HG03135 (cell line): Measurements from ENCODE around the gene FMN1.

Experiments used
- ATAC-seq: cut with Tn5 transposase; IDR thresholded peaks from one replicate; pipeline ENCODE4 v1.9.1; 2021; ENCODE audit warnings: mild to moderate bottlenecking, moderate library complexity; ENCODE audit not compliant: unreplicated experiment

FMN1 gene

GRCh38 chr15:33126559-33127290 is 67.8 kb downstream of the FMN1 start:
- ATAC-seq = no peak

- ATAC-seq = no peak
These were observed 68.5 kb downstream of the FMN1 start for GRCh38 chr15:33125894-33126537.

GRCh38 chr15:33124811-33125210 is 69.7 kb downstream of the FMN1 start:
- ATAC-seq = no peak

- no peak for ATAC-seq
These were observed 70.2 kb downstream of the FMN1 start for GRCh38 chr15:33124279-33124678.

DNA sequence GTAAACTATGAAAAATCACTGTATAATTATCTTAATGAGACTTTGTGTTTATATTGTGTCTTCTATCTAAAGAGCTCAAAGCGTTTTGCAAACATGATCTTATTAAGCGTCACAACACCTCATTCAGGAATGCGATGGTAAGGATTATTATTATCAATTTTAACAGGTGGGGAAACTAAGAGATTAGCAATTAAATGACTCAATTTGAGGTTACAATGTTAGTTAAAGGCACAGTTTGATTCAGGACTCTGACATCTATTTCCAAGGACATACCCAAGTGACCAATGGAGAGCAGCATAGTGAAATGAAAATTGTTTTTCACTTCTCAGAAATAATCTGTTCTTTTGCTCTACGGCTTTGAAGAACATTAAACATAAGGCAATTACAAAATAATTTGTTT is 74.6 kb downstream of the FMN1 start:
- no peak for ATAC-seq

DNA sequence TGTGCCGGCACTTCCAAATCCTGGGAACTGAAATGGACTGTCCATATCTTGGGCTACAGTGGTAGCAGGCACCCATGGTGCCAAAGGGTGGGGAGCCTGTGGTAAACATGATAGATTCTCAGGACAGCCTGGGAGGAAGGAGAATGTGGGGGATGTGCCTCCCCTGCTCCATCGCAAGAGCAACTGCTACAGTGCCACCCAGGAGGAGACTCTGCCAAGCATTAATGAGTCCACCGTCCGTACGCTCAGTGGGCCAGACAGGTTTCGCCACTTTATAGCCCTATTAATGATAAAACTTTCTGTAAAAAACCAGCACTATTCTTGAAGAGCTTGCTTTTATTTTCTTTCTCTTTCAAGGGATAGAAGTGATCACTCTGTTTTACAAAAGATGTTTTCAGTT is 75.2 kb downstream of the FMN1 start:
- no peak for ATAC-seq

DNA sequence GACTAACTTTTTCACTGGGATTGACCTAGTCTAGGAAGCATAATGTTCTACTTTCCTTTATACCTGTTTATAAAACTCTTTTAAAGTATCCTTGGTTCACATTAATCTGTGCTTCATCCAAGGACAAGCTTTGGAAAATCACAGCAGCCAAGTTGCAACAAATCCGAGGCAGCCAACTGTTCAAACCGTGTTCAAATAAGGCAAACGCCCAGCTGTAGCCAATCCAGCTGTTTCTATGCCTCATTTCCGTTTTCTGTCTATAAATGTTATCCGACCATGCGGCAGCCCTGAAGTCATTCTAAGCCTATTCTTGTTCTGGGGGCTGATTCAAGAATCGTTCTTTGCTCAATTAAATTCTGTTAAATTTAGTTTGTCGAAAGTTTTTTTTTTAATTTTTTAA is 78.3 kb downstream of the FMN1 start:
- ATAC-seq = no peak

DNA sequence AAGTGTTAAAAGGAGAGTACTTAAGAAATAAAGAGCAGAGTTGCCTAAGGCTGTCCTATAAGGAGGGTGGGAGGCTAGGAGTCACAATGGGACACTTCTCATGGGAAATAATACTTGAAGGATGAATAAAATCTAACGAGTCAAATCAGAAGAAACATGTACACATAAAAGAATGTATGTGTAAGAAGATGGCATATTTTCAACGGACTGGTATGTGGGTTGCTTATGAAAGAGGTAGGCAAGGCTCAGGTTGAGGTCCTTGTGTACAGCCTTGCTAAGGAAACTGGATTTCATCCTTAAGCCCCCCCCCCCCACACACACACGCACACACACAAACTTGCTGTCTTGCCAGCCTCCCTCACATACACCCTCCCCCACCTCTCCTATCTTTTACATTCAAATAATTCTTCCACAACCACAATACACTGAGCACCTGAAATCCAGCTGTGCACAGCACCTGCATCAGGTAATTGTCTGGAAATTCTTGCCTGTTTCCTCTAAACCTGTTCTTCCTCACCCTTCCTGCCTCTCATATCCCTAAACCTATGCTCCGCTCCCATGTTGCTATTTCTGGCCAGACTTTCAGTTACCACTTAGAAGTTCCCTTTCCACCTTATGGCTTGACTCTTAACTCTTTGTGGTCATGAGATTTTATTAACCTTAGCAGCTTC is 79.2 kb downstream of the FMN1 start:
- no peak for ATAC-seq

DNA sequence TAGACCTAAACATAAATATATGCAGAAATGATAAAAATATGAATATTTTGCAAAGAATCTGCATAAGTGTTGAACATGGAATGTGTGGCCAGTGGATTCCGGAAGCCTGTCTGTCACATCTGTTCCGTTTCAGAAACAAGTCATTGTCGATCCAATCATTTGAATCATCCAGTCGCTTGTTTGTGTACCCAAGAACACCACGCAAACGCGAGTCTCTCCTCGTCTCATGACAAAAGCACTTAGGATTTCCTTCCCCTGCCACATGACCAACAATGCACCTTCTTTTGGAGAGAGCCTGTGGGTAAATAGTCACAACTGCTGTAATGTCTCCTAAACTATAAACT is 80.2 kb downstream of the FMN1 start:
- ATAC-seq = no peak

DNA sequence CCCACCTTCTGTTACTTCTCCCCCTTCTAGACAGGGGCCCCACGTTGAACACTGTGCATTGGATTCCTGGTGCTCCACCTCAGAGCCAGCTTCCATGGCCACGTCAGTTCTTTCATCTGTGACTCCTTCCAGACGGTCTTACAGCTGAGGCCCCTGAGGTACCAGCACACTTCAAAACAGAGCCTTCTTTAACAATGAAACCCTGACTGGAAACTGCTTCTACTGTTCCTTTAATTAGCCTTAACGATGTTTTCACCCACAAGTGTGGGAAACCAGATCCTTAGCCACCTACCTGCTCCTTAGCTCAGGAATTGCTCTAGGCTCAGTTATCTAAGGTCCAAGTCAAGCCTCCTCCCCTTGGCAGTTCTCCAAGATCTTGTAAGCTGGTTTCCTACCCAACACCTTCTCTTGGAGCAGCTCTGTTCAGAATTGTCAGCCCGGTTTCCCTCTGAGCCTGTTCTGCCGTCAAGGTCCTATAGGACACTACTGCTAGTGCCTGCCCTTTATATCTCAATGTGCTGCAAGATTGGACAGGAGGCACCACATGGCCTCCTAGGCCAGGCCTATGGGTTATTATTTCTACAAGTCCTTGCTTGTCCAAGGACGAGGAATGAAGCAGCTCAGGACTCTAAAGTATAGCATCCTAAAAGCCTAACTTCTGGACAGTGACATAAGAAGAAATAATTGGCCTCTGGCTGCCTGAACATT is 80.7 kb downstream of the FMN1 start:
- ATAC-seq = no peak

DNA sequence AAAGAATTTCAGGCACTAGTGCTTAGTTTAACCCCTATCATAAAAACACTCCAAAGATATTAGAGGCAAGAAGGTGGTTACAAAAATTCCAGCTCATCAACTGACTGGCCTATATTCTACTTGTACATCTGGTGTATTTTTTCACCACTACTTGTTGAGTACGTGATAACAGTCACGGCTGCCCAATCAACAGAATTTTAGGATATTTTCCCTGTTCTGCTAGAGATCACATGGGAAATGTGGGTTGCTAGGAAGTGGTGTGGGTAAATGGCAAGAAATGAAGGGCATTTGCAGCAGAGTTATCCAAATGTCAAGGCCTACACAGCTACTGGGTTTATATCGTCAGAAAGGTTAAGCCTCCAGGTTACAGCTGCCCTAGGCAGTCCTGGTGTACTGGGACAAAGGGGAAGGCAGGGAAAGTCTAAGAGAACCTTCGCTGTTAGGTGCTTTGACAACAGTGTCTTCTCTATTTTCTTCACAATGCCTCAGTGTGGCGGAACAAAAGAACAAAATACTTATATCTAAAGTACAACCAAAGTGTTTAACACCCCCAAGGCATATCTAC is 81.9 kb downstream of the FMN1 start:
- no peak for ATAC-seq

DNA sequence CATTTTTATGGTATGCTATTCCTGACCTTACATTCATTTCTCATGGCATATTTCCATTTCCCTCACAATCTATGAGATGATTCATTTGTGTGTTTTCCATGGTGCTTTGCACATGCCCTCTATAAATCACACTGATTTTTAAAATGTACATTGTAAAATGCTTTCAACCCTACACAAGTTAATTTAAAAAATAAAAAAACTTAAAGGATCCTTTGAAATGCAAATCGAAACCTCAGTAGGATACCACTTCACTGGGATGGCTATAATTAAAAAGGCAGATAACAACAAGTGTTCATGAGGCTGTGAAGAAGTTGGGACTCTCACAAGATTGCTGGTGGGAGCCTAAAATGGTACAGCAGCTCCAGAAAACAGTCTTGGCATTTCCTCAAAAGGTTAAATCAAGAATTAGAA is 83.5 kb downstream of the FMN1 start:
- ATAC-seq = no peak

GRCh38 chr15:33109345-33109744 is 85.2 kb downstream of the FMN1 start:
- ATAC-seq = no peak

GRCh38 chr15:33108518-33108917 is 86.0 kb downstream of the FMN1 start:
- ATAC-seq = no peak

GRCh38 chr15:33107950-33108349 is 86.6 kb downstream of the FMN1 start:
- no peak for ATAC-seq

GRCh38 chr15:33104212-33104611 is 90.3 kb downstream of the FMN1 start:
- ATAC-seq = no peak

DNA sequence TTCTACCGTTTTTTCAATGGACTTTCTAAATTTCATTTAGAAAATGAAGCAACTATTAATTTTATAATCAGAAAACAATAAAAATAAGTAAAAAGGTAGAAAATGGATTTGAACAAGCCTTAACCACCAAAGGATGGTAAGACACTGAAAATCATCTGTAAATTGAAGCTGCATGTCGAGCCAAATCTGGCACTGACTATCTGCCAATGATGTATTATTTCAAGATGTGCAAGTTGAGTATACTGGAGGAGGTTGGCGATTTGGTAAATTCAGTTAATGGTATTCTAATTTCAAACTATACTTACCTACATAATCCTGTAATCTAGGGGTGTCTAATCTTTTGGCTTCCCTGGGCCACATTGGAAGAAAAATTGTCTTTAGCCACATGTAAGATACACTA is 93.5 kb downstream of the FMN1 start:
- ATAC-seq = no peak

DNA sequence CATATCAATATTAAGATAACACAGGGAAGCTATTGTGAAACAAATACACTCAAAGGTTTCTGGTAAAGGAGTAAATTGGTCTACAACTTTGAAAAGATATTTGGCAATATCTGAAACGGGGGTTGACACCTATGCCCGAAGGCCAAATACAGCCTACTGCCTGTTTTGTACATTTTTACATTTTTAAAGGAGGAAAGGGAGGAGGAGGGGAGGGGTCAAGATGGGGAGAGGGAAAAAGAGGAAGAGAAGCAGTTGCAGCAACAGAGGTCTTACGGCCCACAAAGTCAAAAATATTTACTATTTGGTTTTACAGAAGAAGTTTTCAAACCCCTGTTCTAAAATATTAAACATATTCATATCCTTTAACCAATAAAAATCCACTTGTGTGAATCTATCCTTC is 94.2 kb downstream of the FMN1 start:
- ATAC-seq = no peak

GRCh38 chr15:33099739-33100138 is 94.8 kb downstream of the FMN1 start:
- no peak for ATAC-seq

GRCh38 chr15:33099213-33099612 is 95.3 kb downstream of the FMN1 start:
- no peak for ATAC-seq
